Raji (cell line): ENCODE results near the gene TSHZ1.

Source experiments
- POLR2A ChIP-seq: IDR thresholded peaks from 2 replicates; pipeline ENCODE4 v1.6.1; 2011; ENCODE audit warnings: low read depth, low read length, control low read depth; ENCODE audit not compliant: insufficient read depth

Gene TSHZ1

GRCh38 chr18:75210274-75211001 lies at the start of gene TSHZ1:
TSHZ1 (plus strand) TSS chr18:75210797; CDS start chr18:75211877, 1,080 bp downstream.
- TF ChIP-seq POLR2A, result peak; percentile 83

DNA sequence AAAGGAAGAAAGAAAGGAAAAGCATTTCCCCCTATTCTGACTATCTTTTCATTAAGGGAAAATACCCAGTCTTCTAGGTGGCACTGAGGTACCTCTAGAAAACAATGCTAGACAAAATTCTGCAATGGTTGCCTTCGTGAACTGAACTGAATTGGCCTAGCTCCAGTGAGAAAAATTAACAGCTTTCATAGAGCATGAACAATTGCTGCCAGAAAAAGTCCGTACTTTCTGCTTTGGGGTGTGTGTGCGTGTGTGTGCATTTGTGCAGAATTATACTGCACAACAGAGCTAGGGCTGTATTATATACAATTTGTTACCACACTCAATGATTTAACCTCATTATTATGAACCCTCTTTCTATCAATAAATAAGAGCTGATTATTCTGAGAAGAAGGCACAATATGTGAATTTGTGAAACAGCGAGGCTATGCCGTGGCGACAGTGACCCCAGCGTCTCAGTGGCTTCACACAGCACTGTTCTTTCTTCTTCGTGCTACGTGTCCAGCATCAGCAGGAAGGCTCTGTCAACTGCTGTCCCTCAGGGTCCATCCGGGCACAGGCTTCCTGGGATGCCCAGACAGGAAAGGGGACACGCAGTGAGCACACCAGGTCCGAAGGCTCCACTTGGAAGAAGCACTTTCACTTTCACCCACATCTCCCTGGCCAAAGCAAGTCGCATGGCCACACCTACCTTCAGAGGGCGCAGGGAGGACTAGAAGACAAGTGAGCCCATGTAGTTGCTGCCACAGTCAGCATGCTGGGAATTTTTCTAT lies 49.2 kb upstream of the TSHZ1 start:
- TF ChIP-seq POLR2A, result no peak

GRCh38 chr18:75162467-75162866 lies 48.1 kb upstream of the TSHZ1 start:
- TF ChIP-seq POLR2A, result no peak

DNA sequence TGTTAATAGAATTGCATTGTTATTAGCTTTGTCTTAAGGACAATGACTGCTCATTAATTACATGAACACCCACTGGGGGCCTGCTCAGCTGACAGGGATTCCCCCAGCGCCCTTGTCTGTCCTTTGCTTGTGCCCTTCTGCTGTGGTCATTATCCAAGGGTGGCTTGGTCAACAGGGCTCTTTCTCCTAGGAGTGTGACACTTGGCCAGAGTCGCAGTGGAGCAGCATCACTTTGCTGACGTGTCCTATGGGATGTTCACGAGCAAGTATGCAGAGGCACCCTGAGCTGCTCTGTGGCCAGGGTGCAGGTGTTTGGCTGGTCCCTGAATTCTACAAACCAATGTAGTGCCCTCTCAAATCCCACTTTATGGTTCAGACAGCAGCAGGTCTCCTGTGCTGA lies 47.6 kb upstream of the TSHZ1 start:
- TF ChIP-seq POLR2A, result no peak

- TF ChIP-seq POLR2A, result no peak
These were observed 46.9 kb upstream of the TSHZ1 start for GRCh38 chr18:75163736-75164135.

DNA sequence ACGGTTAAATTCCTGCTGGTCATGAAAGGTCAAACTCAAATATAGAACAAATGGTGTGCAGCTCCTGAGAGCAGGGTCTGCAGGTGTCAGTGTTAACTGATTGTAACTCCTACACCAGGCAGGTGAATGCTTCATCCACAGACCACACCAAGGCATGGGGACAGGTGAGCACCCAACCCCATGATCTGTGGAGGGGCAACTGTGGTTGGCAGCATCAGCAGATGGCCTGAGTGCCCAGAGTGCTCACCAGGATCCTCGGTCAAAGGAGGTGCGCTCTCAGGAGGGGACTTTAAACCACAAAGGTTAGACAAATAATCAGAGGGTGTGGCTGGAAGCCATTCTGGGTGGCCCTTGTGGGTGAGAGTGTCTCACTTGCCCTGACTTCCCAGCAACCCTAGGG lies 46.1 kb upstream of the TSHZ1 start:
- TF ChIP-seq POLR2A, result no peak

- TF ChIP-seq POLR2A, result no peak
These were observed 44.7 kb upstream of the TSHZ1 start for GRCh38 chr18:75165926-75166325.

DNA sequence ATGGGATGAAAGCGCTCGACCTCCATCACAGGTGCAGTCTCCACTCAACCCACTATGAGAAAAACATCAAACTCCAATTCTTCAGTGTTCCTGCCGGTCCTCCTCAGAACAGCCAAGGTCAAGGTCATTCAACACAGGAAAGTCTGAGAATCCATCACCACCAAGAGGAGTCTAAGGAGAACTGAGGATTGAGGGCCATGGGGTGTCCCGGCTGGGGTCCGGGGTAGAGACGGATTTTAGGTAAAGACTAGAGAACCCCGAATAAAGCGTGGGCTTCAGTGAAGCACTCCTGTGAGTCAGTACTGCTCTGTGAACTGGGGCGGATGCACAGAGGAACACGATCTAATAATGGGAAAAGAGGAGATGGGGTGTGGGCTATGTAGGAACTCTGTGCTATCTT lies 43.5 kb upstream of the TSHZ1 start:
- no peak for TF ChIP-seq POLR2A

DNA sequence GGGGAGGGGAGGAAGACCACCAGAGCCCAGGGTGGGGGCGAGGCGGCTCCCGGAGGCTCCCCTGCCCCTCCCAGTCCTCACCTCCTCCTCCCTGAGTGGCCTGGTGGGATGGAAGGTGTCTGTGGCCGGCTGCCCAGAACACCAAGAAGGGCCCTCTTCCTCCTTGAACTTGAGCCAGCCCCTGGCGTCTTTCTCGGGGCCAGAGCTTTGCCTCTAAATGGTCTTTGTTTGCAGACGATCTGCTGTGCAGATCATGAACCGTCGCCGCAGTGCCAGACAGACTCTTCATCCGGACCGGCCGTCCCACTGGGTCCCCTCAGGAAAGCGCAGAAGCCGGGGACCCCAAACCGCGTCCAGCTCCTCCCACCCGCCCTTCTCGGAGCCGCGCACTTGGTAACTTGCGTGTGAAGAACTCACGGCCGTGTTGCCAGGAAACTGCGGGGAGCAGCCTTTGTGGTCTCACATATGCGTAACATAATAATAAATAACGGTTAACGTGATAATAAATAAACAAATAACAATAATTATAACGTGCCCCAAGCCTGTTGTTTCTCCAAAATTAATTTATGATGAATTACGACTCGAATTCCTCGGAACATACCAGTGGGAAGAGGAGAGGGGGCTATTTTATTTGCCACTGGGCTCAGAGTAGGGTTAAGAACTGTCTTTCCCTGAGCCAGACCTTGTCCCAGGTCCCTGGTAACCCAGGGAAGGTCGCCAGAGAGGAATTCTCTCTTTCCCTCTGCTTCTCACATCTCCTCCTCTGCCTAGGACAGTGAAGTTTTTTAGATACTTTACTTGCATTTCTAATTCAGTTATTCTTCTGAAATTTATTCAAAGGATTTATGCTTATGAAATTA lies 42.6 kb upstream of the TSHZ1 start:
- TF ChIP-seq POLR2A, result no peak

- no peak for TF ChIP-seq POLR2A
These were observed 42.0 kb upstream of the TSHZ1 start for GRCh38 chr18:75168619-75169018.

DNA sequence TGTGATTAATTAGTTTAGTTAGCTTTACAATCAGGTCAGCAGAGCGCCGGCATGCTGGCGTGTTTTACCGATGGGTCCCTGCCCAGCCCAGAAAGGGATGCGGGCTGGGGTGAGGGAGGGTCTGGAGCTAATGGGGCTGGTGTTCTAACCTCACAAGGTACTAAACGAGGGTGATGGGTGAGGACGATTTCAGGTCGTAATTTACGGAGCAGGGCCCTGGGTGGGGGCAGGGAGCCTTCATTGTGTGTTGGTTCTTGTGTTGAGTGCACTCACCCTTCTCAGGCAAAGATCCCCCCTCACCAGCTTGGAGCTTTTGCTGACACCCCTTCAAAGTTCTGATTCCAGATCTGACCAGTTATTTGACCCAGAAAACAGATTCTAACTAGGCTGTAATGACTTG lies 41.2 kb upstream of the TSHZ1 start:
- TF ChIP-seq POLR2A, result no peak

GRCh38 chr18:75170022-75170789 lies 40.4 kb upstream of the TSHZ1 start:
- no peak for TF ChIP-seq POLR2A

GRCh38 chr18:75170916-75171315 lies 39.7 kb upstream of the TSHZ1 start:
- no peak for TF ChIP-seq POLR2A

- TF ChIP-seq POLR2A, result no peak
These were observed 38.1 kb upstream of the TSHZ1 start for GRCh38 chr18:75172299-75173124.

- no peak for TF ChIP-seq POLR2A
These were observed 37.5 kb upstream of the TSHZ1 start for GRCh38 chr18:75173125-75173432.

DNA sequence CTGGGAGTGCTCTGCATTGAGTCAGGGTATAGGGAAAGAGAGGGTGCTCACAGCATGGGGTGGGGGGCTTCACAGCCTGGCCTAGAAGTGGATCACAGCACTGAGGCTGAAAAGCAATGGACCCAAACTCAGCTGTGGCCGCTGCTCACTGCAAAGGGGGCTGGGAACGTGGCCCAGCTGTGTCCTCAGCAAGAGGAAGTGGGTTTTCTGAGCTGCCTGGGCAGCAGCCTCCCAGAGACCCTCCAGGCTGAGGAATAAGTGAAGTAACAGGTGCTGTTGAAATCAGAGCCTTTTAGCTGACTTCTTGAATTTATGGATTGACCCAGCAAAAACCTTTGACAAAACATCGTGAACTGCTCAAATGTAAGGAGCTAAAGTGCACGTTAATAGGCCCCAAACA lies 36.9 kb upstream of the TSHZ1 start:
- TF ChIP-seq POLR2A, result no peak
